ENCODE results near the gene NRF1. TPM values are rescaled to one million over a fixed set of nuclear protein-coding genes. Genes with fewer than 3 reads are reported as not detected.

The NRF1 gene
- total and polyA plus RNA-seq, 12 donors = 7.7 to 16.0 (median 10.1) TPM

GRCh38 chr7:129719980-129720732, 108.6 kb downstream of the NRF1 start:
- Histone ChIP-seq H3K9me3 (replicated peaks in 1 of 3) (no peaks in the 10 kb centered on the region), H3K27ac (peak overlapping the region in 1 of 5 donors; percentile 20), H3K4me3 (no peak overlapping the region), H3K36me3 (replicated peaks in 1 of 2) (peaks cover 0 to 40% of the 10 kb centered on the region in 2 donors), H3K27me3 (no peaks in the 10 kb centered on the region), H3K4me1 (replicated peaks in 1 of 2) (peaks cover 0 to 12% of the 10 kb centered on the region in 2 donors)
- intact Hi-C loops (cut with DNase I) = no loop called here
- no peak for DNase-seq
- 86 to 92% (median 90%) methylated on average over 6 of the region's 6 CpGs for WGBS, 4 donors
- TF ChIP-seq CTCF (IDR thresholded peaks at IDR 0.05) (no peak), POLR2A (IDR thresholded peaks at IDR 0.05) (no peak)

DNA sequence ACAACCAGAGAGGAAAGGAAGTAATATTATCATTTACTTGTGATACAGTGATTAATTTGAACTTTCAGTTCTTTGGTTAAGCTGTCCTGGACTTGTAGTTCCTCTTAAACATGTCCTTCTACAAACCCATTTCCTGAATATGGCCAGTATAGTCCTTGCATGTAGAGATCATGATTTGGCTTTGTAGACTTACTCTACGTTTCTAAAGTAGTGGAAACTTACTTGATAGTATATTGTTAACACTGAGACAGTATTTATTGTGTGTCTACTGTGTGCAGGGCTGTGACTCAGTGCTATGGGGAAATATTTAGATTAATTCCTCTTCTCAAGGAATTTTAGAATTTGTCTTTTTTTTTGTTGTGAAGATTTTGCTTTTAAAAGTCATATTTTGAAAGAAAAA, 109.5 kb downstream of the NRF1 start:
- no peak for DNase-seq
- H3K9me3 ChIP-seq (replicated peaks in 1 of 3) = no peaks in the 10 kb centered on the region
- H3K4me3 ChIP-seq = no peak overlapping the region
- H3K36me3 ChIP-seq (replicated peaks in 1 of 2) = peaks cover 0 to 40% of the 10 kb centered on the region in 2 donors
- H3K4me1 ChIP-seq (replicated peaks in 1 of 2) = peaks cover 0 to 12% of the 10 kb centered on the region in 2 donors
- no peaks in the 10 kb centered on the region for H3K27me3 ChIP-seq
- WGBS, 4 donors = 53 to 65% (median 59%) methylated on average over 1 of the region's 1 CpG
- intact Hi-C loops (cut with DNase I) = no loop called here
- no peak for TF ChIP-seq CTCF (IDR thresholded peaks at IDR 0.05)
- no peak for TF ChIP-seq POLR2A (IDR thresholded peaks at IDR 0.05)
- H3K27ac ChIP-seq = no peak overlapping the region

- Histone ChIP-seq H3K9me3 (replicated peaks in 1 of 3) (no peaks in the 10 kb centered on the region), H3K36me3 (replicated peaks in 1 of 2) (peaks cover 0 to 34% of the 10 kb centered on the region in 2 donors), H3K27ac (no peak overlapping the region), H3K27me3 (no peaks in the 10 kb centered on the region), H3K4me1 (replicated peaks in 1 of 2) (peaks cover 0 to 13% of the 10 kb centered on the region in 2 donors), H3K4me3 (no peak overlapping the region)
- WGBS, 4 donors = 94 to 100% (median 99%) methylated on average over 1 of the region's 1 CpG
- TF ChIP-seq CTCF (IDR thresholded peaks at IDR 0.05) = no peak
- TF ChIP-seq POLR2A (IDR thresholded peaks at IDR 0.05) = no peak
- no peak for DNase-seq
- intact Hi-C loops (cut with DNase I) = no loop called here
These were observed 112.2 kb downstream of the NRF1 start for GRCh38 chr7:129723679-129724078.

DNA sequence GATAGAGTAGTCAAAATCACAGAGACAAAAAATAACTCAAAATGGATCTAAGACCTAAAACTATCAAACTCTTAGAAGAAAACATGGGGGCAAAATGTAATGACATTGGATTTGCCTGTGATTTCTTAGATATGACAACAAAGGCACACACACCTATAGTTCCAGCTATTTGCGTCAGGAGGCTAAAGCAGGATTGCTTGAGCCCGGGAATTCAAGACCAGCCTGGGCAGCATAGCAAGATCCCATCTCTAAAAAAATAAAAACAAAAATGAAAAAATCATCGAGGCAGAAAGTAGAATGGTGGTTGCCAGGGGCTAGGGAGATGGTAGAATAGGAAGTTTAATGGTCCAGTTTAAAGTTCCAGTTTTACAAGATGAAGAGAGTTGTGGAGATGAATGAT, 113.3 kb downstream of the NRF1 start:
- Histone ChIP-seq H3K36me3 (replicated peaks in 1 of 2) (peaks cover 0 to 29% of the 10 kb centered on the region in 2 donors), H3K27me3 (no peaks in the 10 kb centered on the region), H3K4me1 (replicated peaks in 1 of 2) (peaks cover 0 to 23% of the 10 kb centered on the region in 2 donors), H3K27ac (no peak overlapping the region), H3K4me3 (no peak overlapping the region), H3K9me3 (replicated peaks in 1 of 3) (no peaks in the 10 kb centered on the region)
- no peak for TF ChIP-seq POLR2A (IDR thresholded peaks at IDR 0.05)
- TF ChIP-seq CTCF (IDR thresholded peaks at IDR 0.05) = no peak
- intact Hi-C loops (cut with DNase I) = no loop called here
- DNase-seq = no peak
- WGBS, 4 donors = 82 to 100% (median 98%) methylated on average over 3 of the region's 3 CpGs

All from adrenal gland (tissue), 12 donors.